DOHH2 (cell line): ENCODE results near the gene EFHD2.

ENCODE experiments used
- CTCF ChIP-seq: fragments of 200-600 bp; sonication (generic); IDR thresholded peaks from one replicate; pipeline ENCODE4 v1.5.1; 2014; ENCODE audit warnings: antibody characterized with exemption, mild to moderate bottlenecking, low read depth, low read length; ENCODE audit not compliant: poor library complexity, severe bottlenecking
- EZH2phosphoT487 ChIP-seq: fragments of 200-600 bp; sonication (generic); IDR thresholded peaks from 2 replicates; pipeline ENCODE4 v1.6.1; 2017; ENCODE audit warnings: borderline replicate concordance, mild to moderate bottlenecking, antibody characterized with exemption, low read length, moderate library complexity, mixed read lengths

DNA sequence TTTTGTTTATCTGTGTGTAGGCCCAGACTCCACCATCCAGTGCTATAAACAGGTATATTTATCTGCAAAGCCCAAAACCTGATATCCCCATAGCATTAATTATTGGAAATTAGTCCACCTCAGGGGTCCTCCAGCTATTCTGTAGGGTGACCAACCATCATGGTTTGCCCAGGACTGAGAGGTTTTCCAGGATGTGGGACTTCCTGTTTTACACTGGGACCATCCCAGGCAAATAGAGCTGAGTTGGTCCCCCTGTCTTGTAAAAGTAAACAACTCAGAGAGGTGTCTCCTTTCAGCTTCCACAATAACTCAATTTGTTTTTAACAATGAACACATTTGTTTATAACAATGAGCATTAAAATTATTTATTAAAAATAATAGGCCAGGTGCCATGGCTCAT is 58.5 kb downstream of the EFHD2 start:
- TF ChIP-seq EZH2phosphoT487 (no peak), CTCF (no peak)
